HG03521 (cell line): ENCODE data around the gene POLR2E.

Experiments used
- ATAC-seq: cut with Tn5 transposase; IDR thresholded peaks from one replicate; pipeline ENCODE4 v1.9.1; 2021; ENCODE audit warnings: mild to moderate bottlenecking, moderate library complexity; ENCODE audit not compliant: unreplicated experiment

Gene POLR2E

GRCh38 chr19:1082165-1082927, 12.8 kb downstream of the POLR2E start:
- ATAC-seq = no peak

GRCh38 chr19:1081301-1082164, 13.6 kb downstream of the POLR2E start:
- no peak for ATAC-seq

GRCh38 chr19:1080360-1081161, 14.6 kb downstream of the POLR2E start:
- no peak for ATAC-seq

- no peak for ATAC-seq
Measured at GRCh38 chr19:1079566-1080111, 15.5 kb downstream of the POLR2E start.

- peak; percentile 40 for ATAC-seq
Measured at GRCh38 chr19:1076951-1077350, 18.2 kb downstream of the POLR2E start.

GRCh38 chr19:1076046-1076386, 19.2 kb downstream of the POLR2E start:
- ATAC-seq = no peak

- ATAC-seq = no peak
Measured at GRCh38 chr19:1074544-1075283, 20.5 kb downstream of the POLR2E start.

- no peak for ATAC-seq
Measured at GRCh38 chr19:1073956-1074517, 21.1 kb downstream of the POLR2E start.

- no peak for ATAC-seq
Measured at GRCh38 chr19:1073063-1073955, 21.9 kb downstream of the POLR2E start.

GRCh38 chr19:1072371-1073015, 22.7 kb downstream of the POLR2E start:
- ATAC-seq = no peak

- ATAC-seq = no peak
Measured at GRCh38 chr19:1070931-1071791, 24.0 kb downstream of the POLR2E start.

- no peak for ATAC-seq
Measured at GRCh38 chr19:1070576-1070930, 24.6 kb downstream of the POLR2E start.

GRCh38 chr19:1069009-1069779, 26.0 kb downstream of the POLR2E start:
- no peak for ATAC-seq

GRCh38 chr19:1068009-1069001, 26.9 kb downstream of the POLR2E start:
- no peak for ATAC-seq

GRCh38 chr19:1067341-1067957, 27.7 kb downstream of the POLR2E start:
- ATAC-seq = peak; percentile 9
